ENCODE results near the gene DOCK1. TPM values are rescaled to one million over a fixed set of nuclear protein-coding genes. Genes with fewer than 3 reads are reported as not detected.

Gene DOCK1
- total RNA-seq, 4 donors from 2014 or later, result 60.6 to 136 (median 92.7) TPM

GRCh38 chr10:127275793-127276450, 370.7 kb downstream of the DOCK1 start:
- H3K4me1 ChIP-seq, result no peaks in the 10 kb centered on the region
- TF ChIP-seq POLR2AphosphoS5 (IDR thresholded peaks at IDR 0.05) (no peak), EP300 (IDR thresholded peaks at IDR 0.05) (no peak), POLR2A (IDR thresholded peaks at IDR 0.05) (no peak), CTCF (IDR thresholded peaks at IDR 0.05) (no peak)
- DNase-seq (ENCODE audit: low spot score in 2 of 2), result no peak
- H3K27ac ChIP-seq, result no peak overlapping the region
- H3K4me3 ChIP-seq, result no peak overlapping the region
- H3K36me3 ChIP-seq, result peaks cover 18% of the 10 kb centered on the region
- no peaks in the 10 kb centered on the region for H3K27me3 ChIP-seq
- no peaks in the 10 kb centered on the region for H3K9me3 ChIP-seq
- WGBS, result 95% methylated on average over 10 of the region's 10 CpGs

- H3K9me3 ChIP-seq, result no peaks in the 10 kb centered on the region
- TF ChIP-seq CTCF (IDR thresholded peaks at IDR 0.05) (no peak), EP300 (IDR thresholded peaks at IDR 0.05) (no peak), POLR2AphosphoS5 (IDR thresholded peaks at IDR 0.05) (no peak), POLR2A (IDR thresholded peaks at IDR 0.05) (no peak)
- no peak overlapping the region for H3K27ac ChIP-seq
- no peak for DNase-seq (ENCODE audit: low spot score in 2 of 2)
- 81% methylated on average over 4 of the region's 4 CpGs for WGBS
- H3K4me3 ChIP-seq, result no peak overlapping the region
- H3K27me3 ChIP-seq, result no peaks in the 10 kb centered on the region
- H3K4me1 ChIP-seq, result no peaks in the 10 kb centered on the region
- peaks cover 18% of the 10 kb centered on the region for H3K36me3 ChIP-seq
Measured at GRCh38 chr10:127276794-127277462, 371.7 kb downstream of the DOCK1 start.

- no peak overlapping the region for H3K27ac ChIP-seq
- no peak for DNase-seq (ENCODE audit: low spot score in 2 of 2)
- no peak overlapping the region for H3K4me3 ChIP-seq
- H3K4me1 ChIP-seq, result no peaks in the 10 kb centered on the region
- WGBS, result 74% methylated on average over 5 of the region's 5 CpGs
- H3K27me3 ChIP-seq, result no peaks in the 10 kb centered on the region
- H3K36me3 ChIP-seq, result peaks cover 13% of the 10 kb centered on the region
- TF ChIP-seq POLR2AphosphoS5 (IDR thresholded peaks at IDR 0.05), result no peak
- no peak for TF ChIP-seq POLR2A (IDR thresholded peaks at IDR 0.05)
- TF ChIP-seq EP300 (IDR thresholded peaks at IDR 0.05), result no peak
- no peak for TF ChIP-seq CTCF (IDR thresholded peaks at IDR 0.05)
- H3K9me3 ChIP-seq, result no peaks in the 10 kb centered on the region
Measured at GRCh38 chr10:127278001-127278400, 372.8 kb downstream of the DOCK1 start.

GRCh38 chr10:127279334-127279774, 374.1 kb downstream of the DOCK1 start:
- no peaks in the 10 kb centered on the region for H3K9me3 ChIP-seq
- WGBS, result 92% methylated on average over 5 of the region's 5 CpGs
- H3K36me3 ChIP-seq, result peaks cover 14% of the 10 kb centered on the region
- TF ChIP-seq EP300 (IDR thresholded peaks at IDR 0.05), result no peak
- no peak for TF ChIP-seq CTCF (IDR thresholded peaks at IDR 0.05)
- TF ChIP-seq POLR2AphosphoS5 (IDR thresholded peaks at IDR 0.05), result no peak
- TF ChIP-seq POLR2A (IDR thresholded peaks at IDR 0.05), result no peak
- no peaks in the 10 kb centered on the region for H3K4me1 ChIP-seq
- H3K4me3 ChIP-seq, result no peak overlapping the region
- no peak overlapping the region for H3K27ac ChIP-seq
- no peaks in the 10 kb centered on the region for H3K27me3 ChIP-seq
- DNase-seq (ENCODE audit: low spot score in 2 of 2), result peak in 1 of 2 donors; percentile 12

GRCh38 chr10:127280446-127280845, 375.2 kb downstream of the DOCK1 start:
- no peak for TF ChIP-seq EP300 (IDR thresholded peaks at IDR 0.05)
- TF ChIP-seq POLR2A (IDR thresholded peaks at IDR 0.05), result no peak
- no peak for TF ChIP-seq CTCF (IDR thresholded peaks at IDR 0.05)
- no peak for TF ChIP-seq POLR2AphosphoS5 (IDR thresholded peaks at IDR 0.05)
- Histone ChIP-seq H3K9me3 (no peaks in the 10 kb centered on the region), H3K4me1 (no peaks in the 10 kb centered on the region), H3K36me3 (peaks cover 14% of the 10 kb centered on the region), H3K4me3 (no peak overlapping the region), H3K27ac (no peak overlapping the region), H3K27me3 (no peaks in the 10 kb centered on the region)
- 96% methylated on average over 4 of the region's 4 CpGs for whole genome bisulfite sequencing
- no peak for DNase-seq (ENCODE audit: low spot score in 2 of 2)
